GM19438 (cell line): Measurements from ENCODE around the gene ZNF728.
"Not testable (repeated sequence)": the region's sequence is repeated elsewhere in the genome, so short reads cannot be mapped to it uniquely, and the experiment has no call there.

Source experiments
- ATAC-seq: cut with Tn5 transposase; IDR thresholded peaks from one replicate; pipeline ENCODE4 v1.9.1; 2021; ENCODE audit warnings: low read depth; ENCODE audit not compliant: unreplicated experiment

Gene ZNF728

DNA sequence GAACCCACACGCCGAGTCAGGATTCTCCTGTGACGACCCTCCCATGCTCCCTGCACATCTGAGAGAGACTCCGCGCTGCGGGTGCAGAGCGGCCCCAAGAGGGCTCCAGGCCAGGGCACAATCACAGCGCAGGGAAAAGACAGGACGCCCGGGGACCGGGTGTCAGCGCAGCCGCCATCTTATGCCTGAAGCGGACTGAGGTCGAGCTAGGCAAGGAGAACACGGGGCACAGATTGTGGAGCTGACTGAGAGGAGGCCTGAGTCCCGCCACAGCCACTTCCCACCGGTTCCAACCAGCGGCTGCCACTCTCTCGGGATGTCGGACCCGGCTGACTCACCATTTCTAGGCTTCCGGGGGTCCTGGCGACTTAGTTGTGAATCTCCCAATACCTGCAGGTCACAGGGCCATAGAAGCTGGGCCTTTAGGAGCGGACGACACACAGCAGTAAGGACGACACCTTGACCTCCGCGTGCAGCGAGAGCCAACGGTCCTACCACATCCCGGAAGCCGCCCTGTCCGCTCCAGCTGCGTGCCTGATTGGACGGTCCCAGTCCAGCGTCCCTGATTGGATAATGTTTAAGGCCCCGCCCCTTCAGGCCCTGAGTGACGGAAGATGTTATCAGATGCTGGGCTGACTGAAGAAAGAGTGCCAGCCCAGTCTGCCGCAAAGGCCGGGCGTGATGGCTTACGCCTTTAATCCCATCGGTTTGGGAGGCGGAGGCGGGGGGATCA, at the start of gene ZNF728:
ZNF728 (minus strand) TSS at position 487 of the 733 bp plus-strand sequence; CDS start at position 341, 146 bp downstream.
- ATAC-seq: no peak

DNA sequence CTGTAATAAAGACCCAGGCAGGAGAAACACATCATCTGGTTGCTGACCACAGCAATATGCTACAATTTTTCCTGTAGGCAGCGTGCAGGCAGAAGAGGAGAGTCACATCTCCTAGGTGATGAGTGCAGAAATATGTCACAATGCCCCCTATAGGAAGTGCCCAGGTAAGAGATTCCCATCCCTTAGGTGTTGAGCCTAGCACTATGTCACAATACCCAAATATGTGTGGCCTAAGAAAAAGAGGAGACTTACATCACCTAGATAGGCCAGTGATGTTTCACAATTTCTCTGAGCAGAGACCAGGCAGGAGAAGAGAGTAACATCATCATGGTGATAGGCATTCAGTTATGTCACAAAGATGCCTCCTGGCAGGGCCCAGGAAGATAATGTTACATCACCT, 49.4 kb upstream of the ZNF728 start:
- no peak for ATAC-seq

DNA sequence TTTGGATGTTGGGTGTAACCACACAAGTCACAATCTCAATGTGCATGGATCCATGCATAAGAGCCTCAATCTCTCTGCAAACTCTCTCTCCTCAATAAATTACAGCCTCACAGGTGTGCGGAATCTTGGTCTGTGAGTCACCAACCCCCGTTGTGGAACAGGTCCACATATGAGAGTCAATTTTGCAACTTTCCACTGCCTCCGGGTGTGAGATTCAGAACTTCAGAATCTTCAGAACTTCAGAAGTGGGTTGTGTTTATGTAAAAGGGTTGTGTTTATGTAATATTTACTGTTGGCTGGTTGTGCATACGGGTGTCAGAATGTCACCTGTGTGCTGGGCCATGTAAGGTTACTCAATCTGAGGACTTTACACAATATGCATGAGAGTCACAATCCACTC, 46.3 kb upstream of the ZNF728 start:
- no peak for ATAC-seq

DNA sequence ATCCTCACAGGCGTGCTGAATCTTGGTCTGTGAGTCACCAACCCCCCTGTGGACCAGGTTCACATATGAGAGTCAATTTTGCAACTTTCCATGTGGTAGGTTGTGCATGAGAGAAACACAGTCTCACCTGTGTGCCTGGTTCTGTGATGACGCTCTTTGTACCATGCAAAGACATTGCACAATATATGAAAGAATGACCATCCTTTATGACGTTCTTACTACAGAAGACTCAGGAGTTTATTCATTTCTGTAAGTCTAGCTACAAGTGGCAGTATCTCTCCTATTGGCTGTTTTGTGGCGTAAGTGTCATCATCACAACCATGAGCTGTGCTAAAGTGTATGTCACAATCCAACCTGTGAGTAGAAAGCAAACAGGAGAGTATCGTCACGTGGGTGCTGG, 43.8 kb upstream of the ZNF728 start:
- ATAC-seq: no peak

DNA sequence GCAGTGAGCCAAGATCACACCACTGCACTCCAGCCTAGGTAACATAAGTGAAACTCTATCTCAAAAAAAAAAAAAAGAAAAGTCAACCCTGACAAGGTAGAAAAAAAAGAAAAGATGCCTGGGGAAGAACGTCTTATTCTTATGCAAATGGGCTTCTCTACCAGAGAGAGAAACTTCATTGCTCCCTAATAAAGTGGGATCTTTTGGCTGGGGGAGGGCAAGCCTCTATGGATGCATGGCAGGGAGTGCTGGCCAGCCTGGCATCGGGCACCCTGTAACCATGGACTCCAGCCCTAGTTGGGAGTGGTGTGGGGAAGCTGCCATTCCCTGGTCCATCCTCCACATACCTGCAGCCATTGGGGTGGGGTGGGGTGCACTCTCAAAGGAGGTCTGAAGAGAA, 30.7 kb upstream of the ZNF728 start:
- ATAC-seq: no peak

DNA sequence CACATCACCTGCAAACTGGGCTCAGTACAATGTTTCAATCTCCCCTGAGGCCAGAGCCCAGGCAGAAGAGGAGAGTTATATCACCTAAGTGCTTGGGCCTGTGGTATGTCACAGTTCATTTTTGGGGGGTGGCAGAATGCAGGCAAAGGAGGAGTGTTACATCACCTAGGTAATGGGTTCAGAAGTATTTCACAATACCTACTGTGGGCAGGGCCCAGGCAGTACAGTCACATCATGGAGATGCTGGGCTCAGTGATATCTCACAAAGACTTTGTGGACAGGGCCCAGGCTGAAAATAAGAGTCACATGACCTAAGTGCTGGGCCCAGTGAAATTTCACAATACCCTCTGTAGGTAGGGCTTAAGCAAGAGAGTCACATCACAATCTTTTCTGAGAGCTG, 12.7 kb upstream of the ZNF728 start:
- ATAC-seq: no peak

DNA sequence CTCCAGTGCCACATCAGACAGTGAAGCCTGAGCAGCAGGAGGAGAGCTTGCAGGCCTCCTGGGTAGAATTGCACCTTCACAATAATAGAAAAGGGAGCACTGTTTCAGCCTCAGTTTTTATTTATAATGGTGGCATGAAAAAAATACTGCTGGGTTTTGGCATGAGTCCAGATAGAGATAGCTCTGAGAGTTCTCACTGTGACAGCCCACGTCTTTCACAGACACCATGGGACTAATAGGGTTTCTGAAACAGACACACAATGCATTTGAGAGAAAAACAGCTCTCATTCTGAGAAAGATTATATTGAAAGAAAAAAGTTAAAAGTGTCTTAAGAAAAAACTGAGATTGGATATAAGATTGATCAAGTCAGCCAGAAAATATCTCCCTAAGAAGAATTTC, 8.0 kb downstream of the ZNF728 start:
- not testable (repeated sequence) for ATAC-seq

DNA sequence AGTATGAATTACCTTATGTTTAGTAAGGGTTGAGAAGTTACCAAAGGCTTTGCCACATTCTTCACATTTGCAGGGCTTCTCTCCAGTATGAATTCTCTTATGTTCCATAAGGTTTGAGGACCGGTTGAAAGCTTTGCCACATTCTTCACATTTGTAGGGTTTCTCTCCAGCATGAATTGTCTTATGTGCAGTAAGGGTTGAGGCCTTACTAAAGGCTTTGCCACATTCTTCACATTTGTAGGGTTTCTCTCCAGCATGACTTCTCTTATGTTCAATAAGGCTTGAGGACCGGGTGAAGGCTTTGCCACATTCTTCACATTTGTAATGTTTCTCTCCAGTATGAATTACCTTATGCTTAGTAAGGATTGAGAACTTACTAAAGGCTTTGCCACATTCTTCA, 26.7 kb downstream of the ZNF728 start:
- no peak for ATAC-seq

DNA sequence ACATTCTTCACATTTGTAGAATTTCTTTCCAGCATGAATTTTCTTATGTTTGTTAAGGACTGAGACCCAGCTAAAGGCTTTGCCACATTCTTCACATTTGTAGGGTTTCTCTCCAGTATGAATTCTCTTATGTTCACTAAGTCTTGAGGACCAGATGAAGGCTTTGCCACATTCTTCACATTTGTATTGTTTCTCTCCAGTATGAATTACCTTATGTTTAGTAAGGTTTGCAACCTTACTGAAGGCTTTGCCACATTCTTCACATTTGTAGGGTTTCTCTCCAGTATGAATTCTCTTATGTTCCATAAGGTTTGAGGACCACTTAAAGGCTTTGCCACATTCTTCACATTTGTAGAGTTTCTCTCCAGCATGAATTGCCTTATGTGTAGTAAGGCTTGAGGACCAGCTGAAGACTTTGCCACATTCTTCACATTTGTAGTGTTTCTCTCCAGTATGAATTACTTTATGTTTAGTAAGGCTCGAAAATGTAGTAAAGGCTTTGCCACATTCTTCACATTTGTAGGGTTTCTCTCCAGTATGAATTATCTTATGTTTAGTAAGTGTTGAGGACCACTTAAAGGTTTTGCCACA, 27.3 kb downstream of the ZNF728 start:
- not testable (repeated sequence) for ATAC-seq

DNA sequence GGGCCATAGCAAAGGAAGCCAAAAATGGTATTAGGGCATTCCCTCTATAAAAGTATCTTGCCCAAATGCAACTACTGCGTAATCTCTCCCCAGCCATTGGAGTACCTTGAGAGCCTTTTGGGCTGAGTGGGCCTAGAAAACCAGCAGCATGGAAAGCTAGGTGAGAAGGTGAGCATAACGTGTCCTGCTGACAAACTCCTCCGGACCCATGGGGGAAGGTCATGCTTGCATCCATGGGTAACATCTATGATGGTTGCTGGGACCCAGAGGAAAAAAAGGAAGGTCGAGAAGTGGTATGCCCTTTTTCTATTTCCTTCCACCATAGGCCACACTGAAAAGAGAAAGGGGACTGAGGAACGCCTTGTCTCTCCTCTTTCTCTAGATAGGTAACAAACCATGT, 57.4 kb downstream of the ZNF728 start:
- ATAC-seq: no peak

DNA sequence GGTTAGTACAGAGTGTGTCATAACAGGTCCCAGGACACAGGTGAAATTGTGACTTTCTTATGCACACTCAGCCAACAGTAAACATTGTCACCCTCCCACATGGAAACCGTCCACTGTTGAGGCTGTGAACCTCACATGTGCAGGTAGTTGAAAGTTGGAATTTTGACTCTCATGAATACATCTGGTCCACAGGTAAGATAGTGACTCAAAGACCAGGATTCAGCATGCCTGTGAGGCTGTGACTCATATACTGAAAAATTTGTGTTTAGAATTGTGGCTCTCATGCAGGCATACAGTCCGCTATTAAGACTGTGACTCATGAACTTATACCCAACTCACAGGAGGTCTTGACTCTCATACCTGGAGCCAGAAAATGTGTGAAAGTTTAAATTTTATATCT, 67.8 kb downstream of the ZNF728 start:
- no peak for ATAC-seq

DNA sequence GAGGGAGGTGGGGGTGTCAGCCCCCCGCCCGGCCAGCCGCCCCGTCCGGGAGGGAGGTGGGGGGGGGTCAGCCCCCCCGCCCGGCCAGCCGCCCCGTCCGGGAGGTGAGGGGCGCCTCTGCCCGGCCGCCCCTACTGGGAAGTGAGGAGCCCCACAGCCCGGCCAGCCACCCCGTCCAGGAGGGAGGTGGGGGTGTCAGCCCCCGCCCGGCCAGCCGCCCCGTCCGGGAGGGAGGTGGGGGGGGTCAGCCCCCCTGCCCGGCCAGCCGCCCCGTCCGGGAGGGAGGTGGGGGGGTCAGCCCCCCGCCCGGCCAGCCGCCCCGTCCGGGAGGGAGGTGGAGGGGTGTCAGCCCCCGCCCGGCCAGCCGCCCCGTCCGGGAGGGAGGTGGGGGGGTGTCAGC, 75.4 kb downstream of the ZNF728 start:
- not testable (repeated sequence) for ATAC-seq

DNA sequence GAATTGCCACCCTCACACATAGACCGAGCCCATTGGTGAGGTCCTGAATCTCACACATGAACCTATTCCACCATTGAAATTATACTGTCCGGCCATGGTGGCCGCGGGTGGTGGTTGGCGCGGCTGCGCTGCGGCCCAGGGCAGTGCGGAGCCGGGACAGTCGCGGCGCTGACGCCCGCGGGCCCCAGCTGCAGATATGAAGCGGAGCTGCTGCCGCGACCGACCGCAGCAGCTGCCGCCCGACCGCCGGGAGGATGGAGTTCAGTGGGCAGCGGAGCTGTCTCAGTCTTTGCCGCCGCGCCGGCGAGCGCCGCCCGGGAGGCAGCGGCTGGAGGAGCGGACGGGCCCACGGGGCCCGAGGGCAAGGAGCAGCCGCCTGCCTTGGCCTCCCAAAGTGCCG, 77.8 kb downstream of the ZNF728 start:
- not testable (repeated sequence) for ATAC-seq
